PC-3 (cell line): ENCODE measurements around the gene MNT. TPM values are rescaled to one million over a fixed set of nuclear protein-coding genes. Genes with fewer than 3 reads are reported as not detected.

ENCODE experiments used
- ATAC-seq: fragments of 200-7000 bp; cut with Tn5 transposase; 2 replicates; pipeline ENCODE4 v1.9.1; 2020; ENCODE audit warnings: mild to moderate bottlenecking, moderate library complexity
- BruUV-seq: library from RNA; stranded (reverse); fragments of 400-500 nt; replicated peaks from 2 replicates; lab custom pipeline; 2021; lab: Mats Ljungman, UMichigan
- CTCF ChIA-PET: fragments of 300-600 bp; sonication (Branson Sonifier 250); formaldehyde crosslinking; loops from one replicate; lab custom pipeline; 2022; ENCODE audit warnings: antibody characterized with exemption; lab: Charles Lee
- POLR2A ChIA-PET: fragments of 300-600 bp; sonication (Branson Sonifier 250); formaldehyde crosslinking; loops from one replicate; lab custom pipeline; 2022; ENCODE audit warnings: antibody characterized with exemption; ENCODE audit not compliant: unreplicated experiment; lab: Charles Lee
- DNase-seq: peaks from one replicate; pipeline ENCODE4 v3.0.0-alpha.2; 2015
- H2AFZ ChIP-seq: fragments of 300-600 bp; sonication (generic); 2 replicates; pipeline ENCODE4 v1.6.0; 2016; ENCODE audit warnings: antibody characterized with exemption, low read length
- H3F3A ChIP-seq: fragments of 300-600 bp; sonication (generic); one replicate; pipeline ENCODE4 v1.6.0; 2017; ENCODE audit warnings: antibody characterized with exemption, low read length, control low read depth, mild to moderate bottlenecking; ENCODE audit not compliant: unreplicated experiment
- H3K27ac ChIP-seq: fragments of 300-600 bp; sonication (generic); 2 replicates; pipeline ENCODE4 v1.5.1; 2016; ENCODE audit warnings: mild to moderate bottlenecking, low read length
- H3K27me3 ChIP-seq: fragments of 300-600 bp; sonication (generic); 2 replicates; pipeline ENCODE4 v1.6.1; 2016; ENCODE audit warnings: low read length, mixed read lengths
- H3K36me3 ChIP-seq: fragments of 300-600 bp; sonication (generic); 2 replicates; pipeline ENCODE4 v1.6.1; 2016; ENCODE audit warnings: low read depth, mixed run types, low read length, mixed read lengths
- H3K4me1 ChIP-seq: fragments of 300-600 bp; sonication (generic); 2 replicates; pipeline ENCODE4 v1.5.1; 2016; ENCODE audit warnings: low read length; ENCODE audit not compliant: insufficient read depth
- H3K4me2 ChIP-seq: fragments of 300-600 bp; sonication (generic); 2 replicates; pipeline ENCODE4 v1.6.0; 2016; ENCODE audit warnings: low read length
- H3K4me3 ChIP-seq: fragments of 300-600 bp; sonication (generic); 2 replicates; pipeline ENCODE4 v1.5.1; 2016; ENCODE audit warnings: mild to moderate bottlenecking, low read length, mixed read lengths
- H3K79me2 ChIP-seq: fragments of 300-600 bp; sonication (generic); 2 replicates; pipeline ENCODE4 v1.6.1; 2017; ENCODE audit warnings: low read length, mixed read lengths
- H3K9ac ChIP-seq: fragments of 300-600 bp; sonication (generic); 2 replicates; pipeline ENCODE4 v1.6.0; 2016; ENCODE audit warnings: mild to moderate bottlenecking, low read length
- H3K9me2 ChIP-seq: fragments of 300-600 bp; sonication (generic); replicated peaks from 2 replicates; pipeline ENCODE4 v1.6.1; 2016; ENCODE audit warnings: mixed run types, low read length, mixed read lengths
- H3K9me3 ChIP-seq: fragments of 300-600 bp; sonication (generic); 2 replicates; pipeline ENCODE4 v1.6.1; 2016; ENCODE audit warnings: low read length, mixed read lengths
- H4K20me1 ChIP-seq: fragments of 300-600 bp; sonication (generic); 2 replicates; pipeline ENCODE4 v1.6.1; 2016; ENCODE audit warnings: low read length, mixed read lengths
- CTCF ChIP-seq: fragments of 300-600 bp; sonication (generic); conservative IDR thresholded peaks from 2 replicates; pipeline ENCODE4 v1.5.1; 2017; ENCODE audit warnings: antibody characterized with exemption, low read depth, mild to moderate bottlenecking, low read length
- EZH2 ChIP-seq: fragments of 300-600 bp; sonication (generic); IDR thresholded peaks from one replicate; pipeline ENCODE4 v1.6.1; 2017; ENCODE audit warnings: antibody characterized with exemption, mild to moderate bottlenecking, low read length; ENCODE audit not compliant: unreplicated experiment
- EZH2phosphoT487 ChIP-seq: fragments of 300-600 bp; sonication (generic); IDR thresholded peaks from 2 replicates; pipeline ENCODE4 v1.6.1; 2018; ENCODE audit warnings: mild to moderate bottlenecking, antibody characterized with exemption, low read length, borderline replicate concordance
- intact Hi-C: fragments of 100-400 bp; cut with micrococcal nuclease; formaldehyde crosslinking; loops from 2 replicates; pipeline ENCODE4 v1.9.0; 2023
- total RNA-seq: library from RNA; depleted of rRNA; stranded (reverse); fragments of >200 nt; gene quantifications from 2 replicates; pipeline ENCODE4 v1.2.3, GENCODE V29; 2014

MNT gene
- total RNA-seq, 1 experiment from 2014 or later: 19.1 TPM

DNA sequence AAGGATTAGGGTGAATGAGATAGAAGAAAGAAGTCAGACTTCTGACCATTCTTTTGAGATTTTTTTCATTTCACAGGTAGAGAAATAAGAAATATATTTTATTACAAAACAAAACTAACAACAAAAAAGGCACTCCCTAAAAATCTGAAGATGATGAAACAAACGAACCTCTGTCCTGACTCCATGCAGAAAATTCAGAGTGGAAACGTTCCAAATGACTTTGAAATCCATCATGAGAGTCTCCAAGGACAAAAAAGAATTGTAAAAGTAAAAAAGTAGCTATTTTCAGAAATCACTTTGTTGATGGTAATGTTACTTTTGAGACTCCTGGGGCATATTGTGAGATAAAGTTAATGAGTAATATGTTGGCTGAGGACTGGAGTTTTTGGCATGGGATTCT, 26.4 kb upstream of the MNT start:
- CTCF ChIA-PET: no interaction called here
- POLR2A ChIA-PET: no interaction called here

DNA sequence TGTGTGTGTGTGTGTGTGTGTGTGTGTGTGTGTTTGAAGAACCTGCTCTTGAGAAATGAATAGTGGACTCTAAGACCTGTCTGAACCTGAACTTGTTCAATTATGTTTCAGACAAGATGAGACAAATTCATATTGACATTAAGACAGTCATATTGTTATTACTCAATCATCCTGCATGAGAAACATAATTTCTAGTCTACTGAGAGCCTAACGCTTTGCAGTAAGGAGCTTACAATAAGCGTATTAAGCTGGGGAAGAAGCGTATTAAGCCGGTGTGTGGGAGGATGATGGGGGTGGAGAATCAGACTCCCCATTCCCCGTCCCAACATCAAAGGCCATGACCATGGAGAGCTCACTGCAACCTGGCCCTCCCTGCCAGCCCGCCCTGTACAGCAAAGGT, 22.4 kb upstream of the MNT start:
- Histone ChIP-seq H3K4me2 (no peak overlapping the region), H3K27ac (no peak overlapping the region), H3F3A (no peaks in the 10 kb centered on the region), H3K9me2 (no peaks in the 10 kb centered on the region), H3K9ac (no peak overlapping the region), H3K27me3 (no peaks in the 10 kb centered on the region), H3K4me1 (no peaks in the 10 kb centered on the region), H3K79me2 (no peaks in the 10 kb centered on the region), H3K4me3 (no peak overlapping the region), H3K36me3 (no peaks in the 10 kb centered on the region), H3K9me3 (no peaks in the 10 kb centered on the region), H4K20me1 (no peaks in the 10 kb centered on the region), H2AFZ (no peak overlapping the region)
- CTCF ChIA-PET: no interaction called here
- TF ChIP-seq EZH2: no peak
- TF ChIP-seq CTCF: no peak
- TF ChIP-seq EZH2phosphoT487: no peak
- POLR2A ChIA-PET: no interaction called here
- intact Hi-C loops: no loop called here
- no TSS peak for BruUV-seq
- ATAC-seq (no peak), DNase-seq (no peak)

More for the DNA sequence above, 26.4 kb upstream of the MNT start:
- no peak for TF ChIP-seq EZH2phosphoT487
- H3K27ac ChIP-seq: no peak overlapping the region
- H3F3A ChIP-seq: no peaks in the 10 kb centered on the region
- no peak for ATAC-seq
- DNase-seq: no peak
- no peak overlapping the region for H3K4me2 ChIP-seq
- no peaks in the 10 kb centered on the region for H3K36me3 ChIP-seq
- BruUV-seq: no TSS peak
- H3K4me3 ChIP-seq: no peak overlapping the region
- no peaks in the 10 kb centered on the region for H3K79me2 ChIP-seq
- H3K9ac ChIP-seq: no peak overlapping the region
- H3K9me3 ChIP-seq: no peaks in the 10 kb centered on the region
- H3K27me3 ChIP-seq: no peaks in the 10 kb centered on the region
- H3K9me2 ChIP-seq: no peaks in the 10 kb centered on the region
- H2AFZ ChIP-seq: no peak overlapping the region
- intact Hi-C loops: no loop called here
- H3K4me1 ChIP-seq: no peaks in the 10 kb centered on the region
- no peaks in the 10 kb centered on the region for H4K20me1 ChIP-seq

DNA sequence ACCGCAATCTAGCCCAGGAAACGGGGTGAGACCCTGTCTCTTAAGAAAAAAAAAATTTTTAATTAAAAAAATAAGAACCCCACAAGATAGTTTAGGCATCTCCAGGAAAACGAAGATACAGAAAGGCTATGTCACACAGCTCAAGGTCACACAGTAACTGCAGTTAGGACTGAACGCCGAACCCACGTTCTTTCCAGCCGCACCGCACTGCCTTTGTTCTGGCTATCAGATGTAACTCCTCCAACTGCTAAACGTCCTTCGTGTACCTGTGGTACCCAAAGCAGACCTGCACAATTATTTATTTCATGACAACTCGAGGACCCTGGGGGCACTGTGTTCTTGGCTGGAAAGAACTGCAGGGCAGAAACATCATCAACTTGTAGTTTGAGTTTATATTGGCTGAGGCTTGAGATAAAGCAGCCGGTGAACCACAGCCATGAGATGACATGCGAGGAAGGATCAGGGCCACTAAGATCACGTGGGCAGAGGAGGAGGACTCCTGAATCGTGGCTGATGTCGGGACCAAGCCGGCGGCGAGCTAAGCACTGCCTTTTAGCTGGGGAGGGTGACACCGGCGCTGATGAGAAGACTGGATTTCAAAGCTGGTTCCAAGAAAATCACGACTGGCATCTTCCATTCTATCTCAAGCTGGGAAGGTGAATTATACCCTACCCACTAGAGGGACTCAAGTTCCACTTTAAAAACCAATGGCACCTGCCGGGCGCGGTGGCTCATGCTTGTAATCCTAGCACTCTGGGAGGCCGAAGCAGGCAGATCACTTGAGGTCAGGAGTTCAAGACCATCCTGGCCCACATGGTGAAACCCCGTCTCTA, 20.7 kb upstream of the MNT start:
- H3F3A ChIP-seq: no peaks in the 10 kb centered on the region
- intact Hi-C loops: no loop called here
- ChIA-PET POLR2A (no interaction called here), CTCF (no interaction called here)
- TF ChIP-seq EZH2phosphoT487: no peak
- TF ChIP-seq EZH2: no peak
- H3K4me1 ChIP-seq: no peaks in the 10 kb centered on the region
- no peak overlapping the region for H3K4me2 ChIP-seq
- H2AFZ ChIP-seq: no peak overlapping the region
- no peak overlapping the region for H3K4me3 ChIP-seq
- H3K27ac ChIP-seq: no peak overlapping the region
- H3K27me3 ChIP-seq: no peaks in the 10 kb centered on the region
- H3K9ac ChIP-seq: no peak overlapping the region
- no peaks in the 10 kb centered on the region for H3K9me3 ChIP-seq
- no peaks in the 10 kb centered on the region for H3K9me2 ChIP-seq
- H4K20me1 ChIP-seq: no peaks in the 10 kb centered on the region
- no peak for ATAC-seq
- BruUV-seq: no TSS peak
- DNase-seq: no peak
- no peaks in the 10 kb centered on the region for H3K36me3 ChIP-seq
- H3K79me2 ChIP-seq: no peaks in the 10 kb centered on the region
